Endodermal cell (in vitro differentiated cells): ENCODE results near the gene PODXL2. TPM values are rescaled to one million over a fixed set of nuclear protein-coding genes. Genes with fewer than 3 reads are reported as not detected.
A peak's percentile ranks its signal among the peaks of the same experiment; 100 is the strongest.

Experiments
- DNase-seq: peaks from one replicate; pipeline ENCODE4 v3.0.0-alpha.2; 2017
- H3K27ac ChIP-seq: 2 replicates; pipeline ENCODE4 v1.5.1; 2013; ENCODE audit warnings: mild to moderate bottlenecking, low read depth, low read length, moderate library complexity
- H3K27me3 ChIP-seq: 2 replicates; pipeline ENCODE4 v1.6.1; 2013; ENCODE audit warnings: mild to moderate bottlenecking, low read length, moderate library complexity; ENCODE audit not compliant: insufficient read depth, control insufficient read depth, poor library complexity, severe bottlenecking
- H3K36me3 ChIP-seq: 2 replicates; pipeline ENCODE4 v1.7.0; 2013; ENCODE audit warnings: mild to moderate bottlenecking, low read length, moderate library complexity; ENCODE audit not compliant: control insufficient read depth, insufficient read depth
- H3K4me1 ChIP-seq: one replicate; pipeline ENCODE4 v1.7.0; 2013; ENCODE audit warnings: low read length; ENCODE audit not compliant: control insufficient read depth, insufficient read depth
- H3K4me3 ChIP-seq: 2 replicates; pipeline ENCODE4 v1.5.1; 2013; ENCODE audit warnings: mild to moderate bottlenecking, low read length, moderate library complexity
- H3K9ac ChIP-seq: 2 replicates; pipeline ENCODE4 v1.6.1; 2013; ENCODE audit warnings: mild to moderate bottlenecking, low read length, moderate library complexity; ENCODE audit not compliant: poor library complexity, severe bottlenecking; ENCODE audit errors: extremely low read depth
- H3K9me3 ChIP-seq: 2 replicates; pipeline ENCODE4 v1.6.1; 2013; ENCODE audit warnings: mild to moderate bottlenecking, low read length, moderate library complexity; ENCODE audit not compliant: control insufficient read depth
- H3K27ac Mint-ChIP-seq: 2 replicates; pipeline ENCODE4 v1.8.0; 2020; ENCODE audit warnings: mixed read lengths
- H3K27me3 Mint-ChIP-seq: 2 replicates; pipeline ENCODE4 v1.8.0; 2021; ENCODE audit warnings: mild to moderate bottlenecking, mixed read lengths; ENCODE audit not compliant: insufficient read depth
- H3K36me3 Mint-ChIP-seq: 2 replicates; pipeline ENCODE4 v1.8.0; 2020; ENCODE audit warnings: low read depth, mixed read lengths
- H3K4me1 Mint-ChIP-seq: 2 replicates; pipeline ENCODE4 v1.8.0; 2020; ENCODE audit warnings: mixed read lengths
- H3K4me3 Mint-ChIP-seq: 2 replicates; pipeline ENCODE4 v1.8.0; 2020; ENCODE audit warnings: mild to moderate bottlenecking, moderate library complexity, mixed read lengths
- H3K9me3 Mint-ChIP-seq: 2 replicates; pipeline ENCODE4 v1.8.0; 2020; ENCODE audit warnings: mild to moderate bottlenecking, mixed read lengths
- WGBS, 2 experiments: methylation state at CpG; one replicate each; pipeline versions ENCODE4 v1.1.5 to v1.1.7; 2013; ENCODE audit warnings: missing lambda C conversion rate in 2 of 2, mixed read lengths in 1 of 2; ENCODE audit not compliant: insufficient coverage in 1 of 2, insufficient read length in 1 of 2; 5-methylcytosine and 5-hydroxymethylcytosine counted together
- total RNA-seq, 2 donors: library from RNA; stranded (reverse); fragmentation: NEBNext Ultra II Directional in 1 of 2; extraction: Animal tissue kit (Norgen Biotek cat#: 25700) in 1 of 2; gene quantifications; 2 replicates in 1 of 2; 3 replicates in 1 of 2; pipeline ENCODE4 v1.2.1, GENCODE V29; 2021
- TF ChIP-seq, protein P1 (sequence below): fragments of 200-600 bp; sonication (generic); conservative IDR thresholded peaks from 2 replicates; pipeline ENCODE4 v1.5.0; 2021; ENCODE audit warnings: antibody characterized with exemption, mild to moderate bottlenecking

Gene PODXL2
- total RNA-seq, 2 donors from 2014 or later, result 11.8 to 16.5 TPM

DNA sequence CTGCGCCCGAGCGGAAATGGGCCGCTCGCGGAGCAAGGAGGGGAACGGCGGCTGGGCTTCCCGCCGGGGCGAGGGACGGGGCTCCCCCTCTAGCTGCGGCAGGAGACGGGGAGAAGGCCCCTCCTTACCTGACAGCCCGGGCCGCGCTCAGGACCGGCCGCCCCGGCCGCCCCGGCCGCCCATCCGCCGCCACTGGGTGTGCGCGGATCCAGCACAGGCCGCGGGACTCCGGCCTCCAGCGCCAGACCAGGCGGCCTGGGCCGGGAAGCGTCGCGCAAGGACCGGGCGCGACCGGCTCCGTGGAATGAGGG lies 38.7 kb upstream of the PODXL2 start:
- Histone ChIP-seq H3K36me3 (no peaks in the 10 kb centered on the region), H3K9ac (peak overlapping the region; percentile 59), H3K27me3 (no peaks in the 10 kb centered on the region), H3K27ac (peak overlapping the region; percentile 83), H3K4me1 (no peaks in the 10 kb centered on the region), H3K9me3 (no peaks in the 10 kb centered on the region), H3K4me3 (peak overlapping the region; percentile 88)
- H3K36me3 Mint-ChIP-seq, result no peaks in the 10 kb centered on the region
- DNase-seq, result no peak
- 1% methylated on average over 41 of the region's 41 CpGs; no CpG with 5 or more reads in 1 of the 2 experiments for WGBS, 2 experiments
- H3K27me3 Mint-ChIP-seq, result no peaks in the 10 kb centered on the region
- TF ChIP-seq, protein P1, sequence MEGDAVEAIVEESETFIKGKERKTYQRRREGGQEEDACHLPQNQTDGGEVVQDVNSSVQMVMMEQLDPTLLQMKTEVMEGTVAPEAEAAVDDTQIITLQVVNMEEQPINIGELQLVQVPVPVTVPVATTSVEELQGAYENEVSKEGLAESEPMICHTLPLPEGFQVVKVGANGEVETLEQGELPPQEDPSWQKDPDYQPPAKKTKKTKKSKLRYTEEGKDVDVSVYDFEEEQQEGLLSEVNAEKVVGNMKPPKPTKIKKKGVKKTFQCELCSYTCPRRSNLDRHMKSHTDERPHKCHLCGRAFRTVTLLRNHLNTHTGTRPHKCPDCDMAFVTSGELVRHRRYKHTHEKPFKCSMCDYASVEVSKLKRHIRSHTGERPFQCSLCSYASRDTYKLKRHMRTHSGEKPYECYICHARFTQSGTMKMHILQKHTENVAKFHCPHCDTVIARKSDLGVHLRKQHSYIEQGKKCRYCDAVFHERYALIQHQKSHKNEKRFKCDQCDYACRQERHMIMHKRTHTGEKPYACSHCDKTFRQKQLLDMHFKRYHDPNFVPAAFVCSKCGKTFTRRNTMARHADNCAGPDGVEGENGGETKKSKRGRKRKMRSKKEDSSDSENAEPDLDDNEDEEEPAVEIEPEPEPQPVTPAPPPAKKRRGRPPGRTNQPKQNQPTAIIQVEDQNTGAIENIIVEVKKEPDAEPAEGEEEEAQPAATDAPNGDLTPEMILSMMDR, result no peak
- peaks cover 14% of the 10 kb centered on the region for H3K4me1 Mint-ChIP-seq
- H3K27ac Mint-ChIP-seq, result peak overlapping the region; percentile 94
- peak overlapping the region; percentile 72 for H3K4me3 Mint-ChIP-seq
- H3K9me3 Mint-ChIP-seq, result no peaks in the 10 kb centered on the region

DNA sequence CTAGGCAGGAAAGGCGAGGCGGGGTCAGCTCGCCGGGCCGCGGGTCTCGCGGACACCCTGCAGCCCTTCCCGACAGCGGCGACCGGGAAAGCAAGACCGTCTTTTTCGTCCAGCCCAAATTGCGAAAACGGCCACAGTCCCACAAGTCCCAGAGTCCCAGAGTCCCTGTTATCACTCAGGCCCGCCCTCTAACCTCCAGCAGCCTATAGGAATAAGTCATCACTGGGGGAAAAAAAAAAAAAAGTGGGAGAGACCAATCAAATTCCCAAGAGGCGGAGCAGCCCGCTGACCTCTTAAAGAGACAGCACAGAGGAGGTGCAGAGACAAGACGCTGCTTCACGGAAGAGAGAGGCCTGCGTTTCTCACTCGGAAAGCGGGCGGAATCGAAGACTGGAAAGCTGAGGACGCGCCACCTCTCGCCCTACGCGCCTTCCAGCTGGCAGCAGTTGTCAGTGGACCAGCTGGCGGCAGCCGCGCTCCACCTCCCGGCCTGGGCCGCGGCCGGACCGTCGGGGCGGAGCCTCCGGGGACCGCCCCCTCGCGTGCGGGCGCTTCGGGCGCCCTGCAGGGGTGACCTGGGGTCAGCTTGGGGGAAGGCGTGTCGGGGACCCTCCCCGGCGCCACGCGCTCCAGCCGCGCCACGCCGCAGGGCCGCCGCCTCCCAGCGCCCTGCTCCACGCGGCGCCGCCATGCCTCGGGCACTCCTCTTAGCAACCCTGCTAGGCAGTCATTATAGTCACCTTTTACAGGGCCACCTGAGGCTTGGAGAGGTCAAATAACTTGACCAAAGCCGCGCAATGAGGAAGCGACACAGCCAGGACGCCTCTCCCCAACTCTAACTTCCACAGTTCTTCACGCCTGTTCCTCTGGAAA lies 38.2 kb upstream of the PODXL2 start, which contains the start of gene TPRA1:
TSS of gene TPRA1 (minus strand) at position 141 of the 873 bp plus-strand sequence. CDS start 10,587 bp downstream, outside the sequence.
- Histone ChIP-seq H3K27me3 (no peaks in the 10 kb centered on the region), H3K9ac (peak within 1 kb of the TSS; percentile 59), H3K9me3 (no peaks in the 10 kb centered on the region), H3K4me3 (peak within 1 kb of the TSS; percentile 88), H3K36me3 (no peaks in the 10 kb centered on the region), H3K27ac (peak within 1 kb of the TSS; percentile 83), H3K4me1 (no peaks in the 10 kb centered on the region)
- TF ChIP-seq, protein P1, result no peak
- peaks cover 14% of the 10 kb centered on the region for H3K4me1 Mint-ChIP-seq
- peak; percentile 94 for DNase-seq
- no peaks in the 10 kb centered on the region for H3K27me3 Mint-ChIP-seq
- no peaks in the 10 kb centered on the region for H3K36me3 Mint-ChIP-seq
- H3K9me3 Mint-ChIP-seq, result no peaks in the 10 kb centered on the region
- peak within 1 kb of the TSS; percentile 94 for H3K27ac Mint-ChIP-seq
- peak within 1 kb of the TSS; percentile 72 for H3K4me3 Mint-ChIP-seq
- WGBS, 2 experiments, result 1 to 2% methylated on average over 14 to 72 of the region's 72 CpGs

DNA sequence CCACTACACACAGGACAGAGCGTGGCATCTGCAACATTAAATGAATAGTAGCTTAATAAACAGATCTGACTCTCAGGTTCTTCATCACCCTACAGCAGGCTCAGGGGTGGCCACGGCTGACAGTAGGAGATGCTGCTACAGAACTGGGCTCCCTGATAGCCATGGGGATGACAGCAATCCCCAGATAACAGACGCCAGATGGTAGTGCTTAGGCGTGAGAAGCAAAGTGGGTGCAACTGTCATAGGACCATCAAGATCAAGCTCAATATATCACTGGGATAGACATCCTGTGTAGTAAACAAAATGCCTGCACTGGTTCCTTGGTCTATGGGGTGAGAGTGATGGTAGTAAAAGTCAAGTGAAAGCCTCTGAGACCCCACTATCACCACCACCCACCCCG lies 35.8 kb upstream of the PODXL2 start:
- no peak for DNase-seq
- H3K27ac ChIP-seq, result no peak overlapping the region
- H3K36me3 ChIP-seq, result no peaks in the 10 kb centered on the region
- H3K9ac ChIP-seq, result no peak overlapping the region
- no peaks in the 10 kb centered on the region for H3K4me1 ChIP-seq
- TF ChIP-seq, protein P1, result no peak
- no peaks in the 10 kb centered on the region for H3K9me3 Mint-ChIP-seq
- H3K27me3 ChIP-seq, result no peaks in the 10 kb centered on the region
- H3K36me3 Mint-ChIP-seq, result no peaks in the 10 kb centered on the region
- peaks cover 20% of the 10 kb centered on the region for H3K4me1 Mint-ChIP-seq
- no peak overlapping the region for H3K27ac Mint-ChIP-seq
- no peaks in the 10 kb centered on the region for H3K9me3 ChIP-seq
- no peak overlapping the region for H3K4me3 ChIP-seq
- H3K4me3 Mint-ChIP-seq, result no peak overlapping the region
- peaks cover 6% of the 10 kb centered on the region for H3K27me3 Mint-ChIP-seq
- 92 to 100% methylated on average over 3 to 5 of the region's 5 CpGs for WGBS, 2 experiments
